Trophoblast cell (in vitro differentiated cells and primary cell): Measurements from ENCODE around the gene FITM2.

ENCODE experiments used
- DNase-seq, 2 donors: peaks; one replicate each; pipeline ENCODE4 v3.0.0-alpha.2; 2016
- H2AFZ ChIP-seq: 2 replicates; pipeline ENCODE4 v1.6.1; 2013; ENCODE audit warnings: low read length, moderate library complexity, mild to moderate bottlenecking; ENCODE audit not compliant: insufficient read depth, poor library complexity
- H2AK5ac ChIP-seq: 2 replicates; pipeline ENCODE4 v1.6.1; 2013; ENCODE audit warnings: mild to moderate bottlenecking, low read length
- H2BK120ac ChIP-seq: 2 replicates; pipeline ENCODE4 v1.6.1; 2013; ENCODE audit warnings: low read length, mild to moderate bottlenecking, moderate library complexity; ENCODE audit not compliant: insufficient read depth, poor library complexity
- H2BK12ac ChIP-seq: 2 replicates; pipeline ENCODE4 v1.6.1; 2013; ENCODE audit warnings: mild to moderate bottlenecking, low read length, moderate library complexity
- H2BK5ac ChIP-seq: 2 replicates; pipeline ENCODE4 v1.6.1; 2013; ENCODE audit warnings: low read length, low read depth, moderate library complexity, mild to moderate bottlenecking; ENCODE audit not compliant: poor library complexity
- H3K14ac ChIP-seq: 2 replicates; pipeline ENCODE4 v1.6.1; 2013; ENCODE audit warnings: mild to moderate bottlenecking, low read length
- H3K18ac ChIP-seq: 2 replicates; pipeline ENCODE4 v1.6.1; 2013; ENCODE audit warnings: mild to moderate bottlenecking, low read length
- H3K23ac ChIP-seq: 2 replicates; pipeline ENCODE4 v1.6.1; 2013; ENCODE audit warnings: low read length
- H3K27ac ChIP-seq: 2 replicates; pipeline ENCODE4 v1.5.1; 2013; ENCODE audit warnings: low read depth, mild to moderate bottlenecking, inconsistent platforms, low read length, moderate library complexity
- H3K27me3 ChIP-seq: 2 replicates; pipeline ENCODE4 v1.6.1; 2013; ENCODE audit warnings: inconsistent platforms, mild to moderate bottlenecking, low read length, moderate library complexity; ENCODE audit not compliant: insufficient read depth
- H3K36me3 ChIP-seq, 2 experiments: 1 replicate in 1 of 2; 2 replicates in 1 of 2; pipeline ENCODE4 v1.6.1; 2013; ENCODE audit warnings: low read length in 2 of 2, mild to moderate bottlenecking in 2 of 2, moderate library complexity in 1 of 2; ENCODE audit not compliant: insufficient read depth in 2 of 2, control insufficient read depth in 1 of 2
- H3K4ac ChIP-seq: 2 replicates; pipeline ENCODE4 v1.6.1; 2013; ENCODE audit warnings: low read depth, mild to moderate bottlenecking, low read length, moderate library complexity
- H3K4me1 ChIP-seq, 2 experiments: 1 replicate in 1 of 2; 2 replicates in 1 of 2; pipeline ENCODE4 v1.6.1; 2013; ENCODE audit warnings: low read length in 2 of 2, mild to moderate bottlenecking in 2 of 2, moderate library complexity in 1 of 2; ENCODE audit not compliant: insufficient read depth in 2 of 2, control insufficient read depth in 1 of 2
- H3K4me2 ChIP-seq: 2 replicates; pipeline ENCODE4 v1.6.1; 2013; ENCODE audit warnings: inconsistent platforms, mild to moderate bottlenecking, low read length, moderate library complexity
- H3K4me3 ChIP-seq: 2 replicates; pipeline ENCODE4 v1.5.1; 2013; ENCODE audit warnings: mild to moderate bottlenecking, low read depth, low read length, inconsistent platforms
- H3K79me1 ChIP-seq: one replicate; pipeline ENCODE4 v1.6.1; 2013; ENCODE audit warnings: low read length
- H3K79me2 ChIP-seq: 2 replicates; pipeline ENCODE4 v1.6.1; 2013; ENCODE audit warnings: low read length, mild to moderate bottlenecking; ENCODE audit not compliant: control insufficient read depth, insufficient read depth, poor library complexity
- H3K9ac ChIP-seq: 2 replicates; pipeline ENCODE4 v1.6.1; 2013; ENCODE audit warnings: mild to moderate bottlenecking, low read length
- H3K9me3 ChIP-seq: 2 replicates; pipeline ENCODE4 v1.6.1; 2013; ENCODE audit warnings: low read depth, mild to moderate bottlenecking, control low read depth, inconsistent platforms, low read length; ENCODE audit not compliant: insufficient read depth
- H4K12ac ChIP-seq: 2 replicates; pipeline ENCODE4 v1.6.1; 2013; ENCODE audit warnings: low read depth, mild to moderate bottlenecking, low read length, moderate library complexity
- H4K8ac ChIP-seq: 2 replicates; pipeline ENCODE4 v1.6.1; 2013; ENCODE audit warnings: low read depth, mild to moderate bottlenecking, low read length, moderate library complexity
- H4K91ac ChIP-seq: one replicate; pipeline ENCODE4 v1.6.1; 2013; ENCODE audit warnings: low read depth, mild to moderate bottlenecking, low read length, moderate library complexity
- WGBS: extraction: QIAGEN DNeasy Blood & Tissue Kit; methylation state at CpG from one replicate; pipeline ENCODE4 v1.1.7; 2013; ENCODE audit warnings: missing lambda C conversion rate; ENCODE audit not compliant: insufficient read length, insufficient coverage; ENCODE audit errors: extremely low coverage; 5-methylcytosine and 5-hydroxymethylcytosine counted together

The FITM2 gene

GRCh38 chr20:44345147-44345546, 34.1 kb upstream of the FITM2 start:
- H3K9me3 ChIP-seq, result no peaks in the 10 kb centered on the region
- no peak overlapping the region for H4K12ac ChIP-seq
- no peak overlapping the region for H4K91ac ChIP-seq
- H3K27ac ChIP-seq, result no peak overlapping the region
- no peak overlapping the region for H3K4me3 ChIP-seq
- H3K4me2 ChIP-seq, result no peak overlapping the region
- H3K36me3 ChIP-seq, result no peaks in the 10 kb centered on the region
- H3K18ac ChIP-seq, result no peak overlapping the region
- no peak for DNase-seq
- H2AFZ ChIP-seq, result no peak overlapping the region
- H3K27me3 ChIP-seq, result no peaks in the 10 kb centered on the region
- no peak overlapping the region for H2AK5ac ChIP-seq
- no peak overlapping the region for H3K4ac ChIP-seq
- H3K4me1 ChIP-seq, result no peaks in the 10 kb centered on the region
- no peaks in the 10 kb centered on the region for H3K79me2 ChIP-seq
- H2BK120ac ChIP-seq, result no peak overlapping the region
- H2BK12ac ChIP-seq, result no peak overlapping the region
- no peak overlapping the region for H4K8ac ChIP-seq
- no peak overlapping the region for H2BK5ac ChIP-seq
- no peak overlapping the region for H3K23ac ChIP-seq
- no peak overlapping the region for H3K9ac ChIP-seq
- H3K14ac ChIP-seq, result no peak overlapping the region
- H3K79me1 ChIP-seq, result no peaks in the 10 kb centered on the region
- no CpG with 5 or more reads among the region's 8 CpGs for WGBS

GRCh38 chr20:44344723-44345122, 33.7 kb upstream of the FITM2 start:
- Histone ChIP-seq H3K14ac (no peak overlapping the region), H2AFZ (no peak overlapping the region), H3K4me1 (no peaks in the 10 kb centered on the region), H3K27ac (no peak overlapping the region), H3K4me3 (no peak overlapping the region), H3K27me3 (no peaks in the 10 kb centered on the region), H3K4me2 (no peak overlapping the region), H4K8ac (no peak overlapping the region), H3K79me1 (no peaks in the 10 kb centered on the region), H3K9ac (no peak overlapping the region), H3K4ac (no peak overlapping the region), H2BK5ac (no peak overlapping the region), H3K23ac (no peak overlapping the region), H3K9me3 (no peaks in the 10 kb centered on the region), H2BK120ac (no peak overlapping the region), H2AK5ac (no peak overlapping the region), H2BK12ac (no peak overlapping the region), H3K36me3 (no peaks in the 10 kb centered on the region), H4K12ac (no peak overlapping the region), H4K91ac (no peak overlapping the region), H3K79me2 (no peaks in the 10 kb centered on the region), H3K18ac (no peak overlapping the region)
- DNase-seq, result no peak
- no CpG with 5 or more reads among the region's 4 CpGs for WGBS

GRCh38 chr20:44343162-44343675, 32.2 kb upstream of the FITM2 start:
- Histone ChIP-seq H3K18ac (no peak overlapping the region), H3K4me2 (no peak overlapping the region), H3K36me3 (no peaks in the 10 kb centered on the region), H4K12ac (no peak overlapping the region), H3K27me3 (no peaks in the 10 kb centered on the region), H3K4ac (no peak overlapping the region), H3K79me1 (no peaks in the 10 kb centered on the region), H2AK5ac (no peak overlapping the region), H3K9me3 (no peaks in the 10 kb centered on the region), H2AFZ (no peak overlapping the region), H3K27ac (no peak overlapping the region), H3K9ac (no peak overlapping the region), H3K14ac (no peak overlapping the region), H3K4me3 (no peak overlapping the region), H2BK120ac (no peak overlapping the region), H3K23ac (no peak overlapping the region), H4K8ac (no peak overlapping the region), H2BK5ac (no peak overlapping the region), H3K4me1 (no peaks in the 10 kb centered on the region), H4K91ac (no peak overlapping the region), H2BK12ac (no peak overlapping the region), H3K79me2 (no peaks in the 10 kb centered on the region)
- DNase-seq, result no peak
- no CpG with 5 or more reads among the region's 12 CpGs for WGBS

- H4K8ac ChIP-seq, result no peak overlapping the region
- no peak for DNase-seq
- WGBS, result no CpG with 5 or more reads among the region's 6 CpGs
Measured at GRCh38 chr20:44342248-44342647, 31.2 kb upstream of the FITM2 start.

More at GRCh38 chr20:44342248-44342647, 31.2 kb upstream of the FITM2 start:
- Histone ChIP-seq H3K4me2 (no peak overlapping the region), H3K9ac (no peak overlapping the region), H3K23ac (no peak overlapping the region), H3K27ac (no peak overlapping the region), H3K4ac (no peak overlapping the region), H2AFZ (no peak overlapping the region), H4K12ac (no peak overlapping the region), H3K18ac (no peak overlapping the region), H3K27me3 (no peaks in the 10 kb centered on the region), H3K4me1 (no peaks in the 10 kb centered on the region), H2BK12ac (no peak overlapping the region), H2BK5ac (no peak overlapping the region), H3K36me3 (no peaks in the 10 kb centered on the region), H2AK5ac (no peak overlapping the region), H3K14ac (no peak overlapping the region), H3K79me2 (no peaks in the 10 kb centered on the region), H2BK120ac (no peak overlapping the region), H3K9me3 (no peaks in the 10 kb centered on the region), H3K4me3 (no peak overlapping the region), H4K91ac (no peak overlapping the region), H3K79me1 (no peaks in the 10 kb centered on the region)
